Activated naive CD4-positive, alpha-beta T cell treated with Interleukin-2 at 50 U/mL for 16 hours (primary cell): ENCODE results near the gene FAM50B.

Experiments used
- DNase-seq: peaks from one replicate; pipeline ENCODE4 v3.0.0-alpha.2; 2020

FAM50B gene

GRCh38 chr6:3820563-3820962, 28.6 kb upstream of the FAM50B start:
- DNase-seq, result no peak

- no peak for DNase-seq
Measured at GRCh38 chr6:3822747-3823445, 26.3 kb upstream of the FAM50B start.

- no peak for DNase-seq
Measured at GRCh38 chr6:3823671-3824070, 25.5 kb upstream of the FAM50B start.

- DNase-seq, result no peak
Measured at GRCh38 chr6:3825331-3825831, 23.8 kb upstream of the FAM50B start.

- no peak for DNase-seq
Measured at GRCh38 chr6:3825851-3826581, 23.2 kb upstream of the FAM50B start.

GRCh38 chr6:3829285-3829684, 19.9 kb upstream of the FAM50B start:
- no peak for DNase-seq

GRCh38 chr6:3830806-3831205, 18.4 kb upstream of the FAM50B start:
- no peak for DNase-seq

GRCh38 chr6:3831761-3832530, 17.2 kb upstream of the FAM50B start:
- DNase-seq, result no peak

- DNase-seq, result no peak
Measured at GRCh38 chr6:3835055-3835731, 14.0 kb upstream of the FAM50B start.

GRCh38 chr6:3835785-3836184, 13.4 kb upstream of the FAM50B start:
- no peak for DNase-seq

- no peak for DNase-seq
Measured at GRCh38 chr6:3836566-3836965, 12.6 kb upstream of the FAM50B start.

- no peak for DNase-seq
Measured at GRCh38 chr6:3837781-3838180, 11.4 kb upstream of the FAM50B start.

GRCh38 chr6:3838992-3839867, 9.9 kb upstream of the FAM50B start:
- DNase-seq, result no peak

- DNase-seq, result no peak
Measured at GRCh38 chr6:3841066-3841454, 8.1 kb upstream of the FAM50B start.

- no peak for DNase-seq
Measured at GRCh38 chr6:3841711-3842565, 7.2 kb upstream of the FAM50B start.

- DNase-seq, result no peak
Measured at GRCh38 chr6:3843379-3844096, 5.6 kb upstream of the FAM50B start.

GRCh38 chr6:3844097-3844463, 5.1 kb upstream of the FAM50B start:
- DNase-seq, result no peak

- no peak for DNase-seq
Measured at GRCh38 chr6:3847521-3847920, 1.7 kb upstream of the FAM50B start.

- no peak for DNase-seq
Measured at GRCh38 chr6:3848380-3848779, 793 bp upstream of the FAM50B start.

- DNase-seq, result no peak
Measured at GRCh38 chr6:3849681-3850450, 693 bp downstream of the FAM50B start.
